Activated CD4-positive, alpha-beta T cell treated with anti-CD3 and anti-CD28 coated beads, Interleukin-2, Interleukin-6, amounts not matched to agents 100 ng/mL and 50 ng/mL, durations not matched to agents 16 hours and 8 hours (primary cell): ENCODE data around the gene SEPTIN7.

Source experiments
- DNase-seq: peaks from one replicate; pipeline ENCODE4 v3.0.0-alpha.2; 2020

The SEPTIN7 gene

DNA sequence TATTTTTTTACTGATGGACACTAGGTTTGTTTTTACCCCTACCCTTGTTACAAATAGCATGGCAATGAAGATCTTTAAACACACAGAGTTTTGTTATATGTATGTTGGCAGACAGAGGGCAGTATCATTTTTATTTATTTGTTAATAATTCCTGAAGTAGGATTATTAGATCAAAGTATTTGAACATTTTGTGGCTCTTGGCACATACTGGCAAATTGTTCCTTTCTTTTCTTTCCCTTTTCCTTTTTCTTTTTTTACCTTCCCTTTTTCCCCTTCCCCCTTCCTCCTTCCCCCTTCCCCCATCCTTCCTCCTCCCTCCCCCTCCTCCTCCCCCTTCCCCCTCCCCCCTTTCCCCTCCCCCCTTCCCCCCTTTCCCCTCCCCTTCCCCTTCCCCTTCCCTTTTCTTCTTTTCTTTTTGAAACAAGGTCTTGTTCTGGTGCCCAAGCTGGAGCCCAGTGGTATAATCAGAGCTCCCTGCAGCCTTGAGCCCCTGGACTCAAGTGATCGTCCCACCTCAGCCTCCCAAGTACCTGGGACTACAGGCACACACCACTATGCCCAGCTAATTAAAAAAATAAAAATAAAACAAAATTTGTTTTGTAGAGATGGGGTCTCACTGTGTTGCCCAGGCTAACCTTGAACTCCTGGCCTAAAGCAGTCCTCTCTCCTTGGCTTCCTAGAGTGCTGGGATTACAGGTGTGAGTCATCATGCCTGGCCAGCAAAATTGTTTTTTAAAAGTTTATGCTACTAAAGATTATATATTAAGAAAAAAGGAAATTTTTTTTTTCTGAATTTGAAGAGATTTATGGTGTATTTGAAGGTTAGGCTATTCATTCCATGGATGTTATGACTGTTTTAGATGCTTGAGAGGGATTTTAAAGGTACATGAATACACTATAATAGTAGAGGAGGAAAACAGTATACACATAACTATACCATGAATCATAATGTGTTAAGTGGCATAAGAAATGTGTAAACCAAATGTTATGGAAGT lies 39.3 kb downstream of the SEPTIN7 start:
- no peak for DNase-seq

DNA sequence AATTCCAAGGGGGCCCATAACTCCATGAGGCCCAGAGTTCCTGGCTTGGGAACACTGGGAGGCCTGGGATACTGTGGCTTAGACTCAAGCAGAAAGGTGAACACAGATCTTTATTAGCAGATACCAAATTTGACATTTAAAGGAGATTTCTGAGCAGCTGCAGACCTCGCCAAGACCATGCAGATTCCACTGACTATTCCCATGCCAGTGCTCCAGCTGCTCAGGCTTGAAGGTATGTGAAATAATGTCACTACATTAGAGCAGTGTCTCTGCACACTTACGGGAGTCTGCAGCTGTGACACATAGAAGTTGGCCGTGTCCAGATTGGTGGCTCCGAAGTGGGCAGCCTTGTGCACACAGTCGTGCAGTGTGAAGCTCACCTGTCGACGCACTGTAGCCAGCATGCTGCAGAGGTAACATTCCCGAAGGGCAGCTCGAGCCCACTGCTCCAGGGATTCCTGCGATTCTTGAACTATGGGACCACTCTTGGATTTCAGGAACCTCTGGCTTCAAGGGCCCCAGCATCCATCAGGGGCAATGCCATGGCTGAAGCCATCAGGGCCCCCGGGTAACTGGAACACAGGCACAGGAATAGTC lies 46.1 kb downstream of the SEPTIN7 start:
- DNase-seq: no peak

DNA sequence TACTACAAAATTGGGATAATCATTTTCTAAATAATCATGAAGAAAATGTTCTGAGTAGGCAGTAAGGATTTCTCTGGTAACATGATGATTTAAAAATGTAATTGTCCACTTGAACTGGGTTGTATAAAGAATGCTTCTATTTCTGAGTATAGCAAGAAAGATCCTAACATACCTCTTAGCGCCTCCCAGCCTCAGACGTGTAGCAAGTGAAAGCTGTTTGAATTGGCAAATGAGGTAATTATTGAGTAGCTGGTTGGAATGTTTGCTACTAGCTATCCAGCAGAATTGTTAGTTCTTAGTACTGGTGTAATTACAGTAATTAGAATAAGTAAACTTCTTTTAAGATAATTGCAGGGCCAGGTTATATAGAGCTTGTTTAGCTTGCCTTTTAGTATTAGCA lies 47.9 kb downstream of the SEPTIN7 start:
- DNase-seq: no peak

DNA sequence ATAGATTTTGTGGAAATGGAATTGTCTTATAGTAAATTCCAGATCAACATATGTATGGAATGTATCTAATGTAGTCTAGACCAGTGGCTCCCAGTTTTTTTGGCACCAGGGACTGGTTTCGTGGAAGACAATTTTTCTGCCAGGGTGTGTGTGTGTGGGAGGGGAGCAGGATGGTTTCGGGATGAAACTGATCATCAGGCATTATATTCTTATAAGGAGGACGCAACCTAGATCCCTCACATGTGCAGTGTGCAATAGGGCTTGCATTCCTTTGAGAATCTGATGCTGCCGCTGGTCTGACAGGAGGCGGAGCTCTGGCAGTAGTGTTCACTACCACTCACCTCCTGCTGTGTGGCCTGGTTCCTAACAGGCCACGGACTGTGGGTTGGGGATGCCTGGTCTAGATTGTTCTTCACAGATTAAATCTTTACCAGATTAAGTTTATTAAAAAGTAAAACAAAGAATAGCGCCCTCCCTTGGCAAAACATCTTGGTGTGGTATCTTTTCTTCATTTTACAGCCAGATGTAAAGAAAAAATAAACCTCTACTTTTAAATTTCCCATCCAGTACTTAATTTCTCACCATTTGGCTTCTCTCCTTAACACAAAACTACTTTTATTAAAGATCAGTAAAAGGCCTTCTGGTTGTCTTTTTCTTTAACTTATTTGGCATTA lies 48.4 kb downstream of the SEPTIN7 start:
- DNase-seq: no peak

DNA sequence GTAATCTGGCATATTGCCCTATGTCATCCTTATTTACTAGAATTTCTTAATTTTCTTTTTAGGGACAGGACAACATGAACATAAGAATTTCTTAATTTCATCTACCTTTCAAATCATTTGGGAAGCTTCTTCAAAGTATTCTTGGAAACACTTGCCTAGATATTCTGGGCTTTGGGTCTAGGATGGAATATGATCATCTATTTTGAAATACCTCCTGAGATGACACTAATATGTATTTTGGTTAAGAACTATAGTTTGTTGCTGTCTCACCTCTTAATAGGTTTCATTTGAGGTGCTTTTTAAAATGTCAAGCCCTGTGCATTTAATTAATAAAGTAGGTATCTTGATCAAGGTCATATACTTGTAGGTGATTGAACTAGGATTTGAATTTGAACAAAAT lies 49.1 kb downstream of the SEPTIN7 start:
- DNase-seq: no peak
